Fibroblast of pulmonary artery (primary cell): ENCODE measurements around the gene DIAPH3.

ENCODE experiments used
- DNase-seq: peaks from one replicate; pipeline ENCODE4 v3.0.0-alpha.2; 2010; ENCODE audit warnings: low read depth
- H3K4me3 ChIP-seq: replicated peaks from 2 replicates; pipeline ENCODE4 v1.5.1; 2011; ENCODE audit warnings: low read depth, mild to moderate bottlenecking, control low read depth, low read length, moderate library complexity
- TF ChIP-seq, protein P1 (sequence below): IDR thresholded peaks from 2 replicates; pipeline ENCODE4 v1.5.1; 2011; ENCODE audit warnings: mild to moderate bottlenecking, control low read depth, low read length, inconsistent platforms; ENCODE audit errors: missing control alignments

DIAPH3 gene

DNA sequence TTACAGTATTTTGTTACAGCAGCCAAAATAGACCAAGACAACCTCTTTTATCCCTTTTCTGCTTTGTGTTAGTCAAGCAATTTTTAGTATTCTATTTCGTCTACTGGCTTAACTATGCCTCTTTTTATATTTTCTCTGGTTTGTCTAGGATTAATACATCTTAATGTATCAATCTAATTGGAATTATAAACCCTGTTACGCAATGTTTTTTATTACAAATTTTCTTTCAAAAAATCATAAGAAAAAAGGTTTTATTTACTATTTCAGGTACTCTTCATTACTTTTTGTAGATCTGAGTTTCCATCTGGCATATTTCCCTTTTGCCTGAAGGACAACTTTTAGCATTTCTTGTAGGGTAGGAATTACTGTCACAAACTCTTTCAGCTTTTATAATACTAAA is 275.3 kb downstream of the DIAPH3 start:
- TF ChIP-seq, protein P1, sequence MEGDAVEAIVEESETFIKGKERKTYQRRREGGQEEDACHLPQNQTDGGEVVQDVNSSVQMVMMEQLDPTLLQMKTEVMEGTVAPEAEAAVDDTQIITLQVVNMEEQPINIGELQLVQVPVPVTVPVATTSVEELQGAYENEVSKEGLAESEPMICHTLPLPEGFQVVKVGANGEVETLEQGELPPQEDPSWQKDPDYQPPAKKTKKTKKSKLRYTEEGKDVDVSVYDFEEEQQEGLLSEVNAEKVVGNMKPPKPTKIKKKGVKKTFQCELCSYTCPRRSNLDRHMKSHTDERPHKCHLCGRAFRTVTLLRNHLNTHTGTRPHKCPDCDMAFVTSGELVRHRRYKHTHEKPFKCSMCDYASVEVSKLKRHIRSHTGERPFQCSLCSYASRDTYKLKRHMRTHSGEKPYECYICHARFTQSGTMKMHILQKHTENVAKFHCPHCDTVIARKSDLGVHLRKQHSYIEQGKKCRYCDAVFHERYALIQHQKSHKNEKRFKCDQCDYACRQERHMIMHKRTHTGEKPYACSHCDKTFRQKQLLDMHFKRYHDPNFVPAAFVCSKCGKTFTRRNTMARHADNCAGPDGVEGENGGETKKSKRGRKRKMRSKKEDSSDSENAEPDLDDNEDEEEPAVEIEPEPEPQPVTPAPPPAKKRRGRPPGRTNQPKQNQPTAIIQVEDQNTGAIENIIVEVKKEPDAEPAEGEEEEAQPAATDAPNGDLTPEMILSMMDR: no peak
- no peak overlapping the region for H3K4me3 ChIP-seq
- DNase-seq: no peak

GRCh38 chr13:59885076-59885475 is 278.7 kb downstream of the DIAPH3 start:
- no peak overlapping the region for H3K4me3 ChIP-seq
- TF ChIP-seq, protein P1: no peak
- no peak for DNase-seq

DNA sequence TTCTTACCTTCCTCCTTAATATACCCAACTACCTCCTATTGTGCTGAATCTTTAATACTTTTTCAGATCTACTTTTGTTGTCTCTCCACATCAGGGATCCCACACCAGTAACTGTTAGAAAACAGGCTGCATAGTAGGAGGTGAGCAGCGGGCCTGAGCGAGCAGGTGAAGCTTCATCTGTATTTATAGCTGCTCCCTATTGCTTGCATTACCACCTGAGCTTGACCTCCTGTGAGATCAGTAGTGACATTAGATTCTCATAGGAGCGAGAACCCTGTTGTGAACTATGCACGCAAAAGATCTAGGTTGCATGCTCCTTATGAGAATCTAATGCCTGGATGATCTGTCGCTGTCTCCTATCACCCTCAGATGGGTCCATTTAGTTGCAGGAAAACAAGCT is 279.8 kb downstream of the DIAPH3 start:
- H3K4me3 ChIP-seq: no peak overlapping the region
- no peak for DNase-seq
- TF ChIP-seq, protein P1: no peak

- TF ChIP-seq, protein P1: no peak
- no peak for DNase-seq
- H3K4me3 ChIP-seq: no peak overlapping the region
Measured at GRCh38 chr13:59880468-59880867, 283.3 kb downstream of the DIAPH3 start.

DNA sequence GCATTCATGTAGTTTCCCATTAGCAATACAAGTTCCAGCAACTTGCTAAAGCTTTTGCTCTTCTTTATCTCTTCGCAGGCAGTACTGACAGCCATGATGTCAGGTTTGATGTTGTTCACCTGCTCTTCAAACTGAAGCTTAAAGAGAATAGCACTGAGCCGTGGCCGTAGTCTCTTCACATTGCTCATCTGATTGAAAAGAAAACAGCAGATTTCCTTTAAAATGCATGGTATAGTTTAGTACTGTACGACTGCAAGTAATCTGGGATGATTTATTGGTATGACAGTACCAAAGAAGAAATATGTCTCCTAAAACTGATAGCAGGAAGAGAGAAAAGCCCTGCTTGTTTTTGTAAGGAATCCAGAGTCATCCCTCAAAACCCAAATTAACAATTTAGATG is 284.4 kb downstream of the DIAPH3 start:
- no peak overlapping the region for H3K4me3 ChIP-seq
- TF ChIP-seq, protein P1: no peak
- no peak for DNase-seq

GRCh38 chr13:59877933-59878332 is 285.8 kb downstream of the DIAPH3 start:
- TF ChIP-seq, protein P1: no peak
- no peak overlapping the region for H3K4me3 ChIP-seq
- DNase-seq: no peak

GRCh38 chr13:59874973-59875372 is 288.8 kb downstream of the DIAPH3 start:
- no peak overlapping the region for H3K4me3 ChIP-seq
- no peak for DNase-seq
- TF ChIP-seq, protein P1: no peak
